Effector memory CD8-positive, alpha-beta T cell (primary cell): ENCODE data around the gene NGEF.
A peak's percentile ranks its signal among the peaks of the same experiment; 100 is the strongest.

Experiments used
- ATAC-seq: fragments of 150-1000 bp; cut with Tn5 transposase; replicated peaks from 2 replicates; pipeline ENCODE4 v1.10.0; 2021; ENCODE audit warnings: mild to moderate bottlenecking, moderate library complexity
- DNase-seq, 3 experiments: peaks; one replicate each; pipeline ENCODE4 v3.0.0; 2021
- H3K27ac Mint-ChIP-seq, 2 donors: one replicate each; pipeline ENCODE4 v1.8.0; 2022; ENCODE audit warnings: mild to moderate bottlenecking in 2 of 2, mixed read lengths in 2 of 2, moderate library complexity in 2 of 2
- H3K27me3 Mint-ChIP-seq, 2 donors: one replicate each; pipeline ENCODE4 v1.8.0; 2022; ENCODE audit warnings: mixed read lengths in 2 of 2
- H3K36me3 Mint-ChIP-seq: one replicate; pipeline ENCODE4 v1.8.0; 2022; ENCODE audit warnings: mild to moderate bottlenecking, moderate library complexity, mixed read lengths; ENCODE audit not compliant: insufficient read depth
- H3K4me1 Mint-ChIP-seq, 2 donors: one replicate each; pipeline ENCODE4 v1.8.0; 2022; ENCODE audit warnings: low read depth in 2 of 2, mixed read lengths in 2 of 2
- H3K4me3 Mint-ChIP-seq, 2 donors: one replicate each; pipeline ENCODE4 v1.8.0; 2022; ENCODE audit warnings: mild to moderate bottlenecking in 2 of 2, mixed read lengths in 2 of 2, moderate library complexity in 2 of 2
- H3K9me3 Mint-ChIP-seq, 2 donors: one replicate each; pipeline ENCODE4 v1.8.0; 2022; ENCODE audit warnings: mixed read lengths in 2 of 2

Gene NGEF

DNA sequence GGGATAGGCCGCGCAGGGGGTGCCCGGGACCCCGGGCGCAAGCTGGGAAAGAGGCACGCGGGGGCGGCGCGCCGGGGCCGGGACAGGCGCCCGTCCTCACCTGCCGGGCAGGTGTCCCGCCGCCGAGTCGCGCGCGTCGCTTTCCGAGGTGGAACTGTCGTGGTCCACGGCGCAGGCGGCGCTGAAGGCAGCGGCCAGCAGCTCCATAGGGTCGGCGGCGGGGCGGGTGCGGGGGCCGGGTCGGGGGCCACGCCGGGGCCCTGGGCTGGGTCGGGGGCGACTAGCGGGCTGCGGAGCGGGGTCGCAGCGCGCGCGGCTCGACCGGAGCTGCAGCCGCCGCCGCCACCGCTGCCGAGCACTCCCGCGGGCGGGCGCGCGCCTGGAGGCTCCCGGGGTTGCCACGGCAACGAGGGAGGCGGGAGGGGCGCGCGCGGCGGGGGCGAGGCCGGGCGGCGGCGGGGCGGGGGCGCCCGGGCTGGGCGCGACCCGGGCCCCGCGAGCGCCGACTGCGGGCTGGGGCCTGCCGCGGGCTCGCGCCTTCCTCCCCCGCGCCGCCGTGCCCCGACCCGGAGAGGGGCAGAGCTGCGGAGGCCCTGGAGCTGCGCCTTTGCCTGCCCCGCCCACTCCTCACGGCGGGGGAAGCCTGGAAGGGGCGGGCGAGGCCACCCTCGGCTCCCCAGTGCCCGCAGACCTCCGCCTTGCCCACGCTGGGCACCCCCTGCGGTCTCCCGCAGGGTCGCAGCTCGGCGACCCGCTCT is 85.1 kb downstream of the NGEF start:
- Mint-ChIP-seq H3K4me1 (peaks cover 5 to 8% of the 10 kb centered on the region in 2 donors), H3K9me3 (no peaks in the 10 kb centered on the region), H3K27ac (no peak overlapping the region), H3K27me3 (peaks cover 76 to 81% of the 10 kb centered on the region in 2 donors), H3K36me3 (no peaks in the 10 kb centered on the region), H3K4me3 (peak overlapping the region in 1 of 2 donors; percentile 56)
- DNase-seq (no peak), ATAC-seq (peak; percentile 22)

DNA sequence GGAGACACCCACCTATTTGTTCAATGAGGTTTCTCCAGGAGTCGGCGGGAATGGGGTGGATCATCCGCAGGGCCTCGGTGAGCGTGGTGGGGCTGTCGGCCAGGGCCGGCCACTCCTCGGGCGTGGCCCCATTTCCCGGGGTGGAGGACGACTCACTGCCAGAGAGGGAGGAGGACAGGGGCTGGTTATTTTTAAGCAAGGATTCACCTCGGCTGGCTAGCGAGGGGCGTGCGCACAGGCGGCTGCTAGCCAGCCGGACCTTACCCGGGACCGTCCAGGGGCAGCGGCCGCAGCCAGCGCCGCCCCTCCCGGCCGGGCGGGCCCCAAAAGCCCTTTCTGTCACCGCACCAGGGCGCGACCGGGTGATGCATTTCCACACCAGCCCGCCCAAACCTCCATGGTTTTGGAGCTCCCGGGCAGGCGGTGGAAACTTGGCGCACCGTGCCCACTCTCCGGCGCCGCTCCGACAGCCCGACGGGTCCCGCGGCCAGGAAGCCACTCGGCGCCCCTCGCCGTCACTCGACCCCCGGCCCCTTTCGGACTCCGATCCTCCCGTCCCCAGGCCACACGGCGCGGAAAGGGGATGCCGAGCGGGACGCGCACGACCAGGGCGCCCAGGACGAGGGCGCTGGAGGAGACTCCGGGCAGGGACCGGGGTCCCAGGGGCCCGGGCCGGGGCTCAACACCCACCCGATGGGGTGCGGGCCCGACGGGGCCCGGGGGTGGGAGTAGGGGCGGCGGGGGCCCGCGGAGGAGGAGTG is 85.8 kb downstream of the NGEF start:
- ATAC-seq (no peak), DNase-seq (no peak)
- peaks cover 73 to 82% of the 10 kb centered on the region in 2 donors for H3K27me3 Mint-ChIP-seq
- H3K27ac Mint-ChIP-seq: no peak overlapping the region
- H3K36me3 Mint-ChIP-seq: no peaks in the 10 kb centered on the region
- H3K9me3 Mint-ChIP-seq: no peaks in the 10 kb centered on the region
- H3K4me3 Mint-ChIP-seq: peak overlapping the region; percentile 69
- H3K4me1 Mint-ChIP-seq: peaks cover 5 to 8% of the 10 kb centered on the region in 2 donors

DNA sequence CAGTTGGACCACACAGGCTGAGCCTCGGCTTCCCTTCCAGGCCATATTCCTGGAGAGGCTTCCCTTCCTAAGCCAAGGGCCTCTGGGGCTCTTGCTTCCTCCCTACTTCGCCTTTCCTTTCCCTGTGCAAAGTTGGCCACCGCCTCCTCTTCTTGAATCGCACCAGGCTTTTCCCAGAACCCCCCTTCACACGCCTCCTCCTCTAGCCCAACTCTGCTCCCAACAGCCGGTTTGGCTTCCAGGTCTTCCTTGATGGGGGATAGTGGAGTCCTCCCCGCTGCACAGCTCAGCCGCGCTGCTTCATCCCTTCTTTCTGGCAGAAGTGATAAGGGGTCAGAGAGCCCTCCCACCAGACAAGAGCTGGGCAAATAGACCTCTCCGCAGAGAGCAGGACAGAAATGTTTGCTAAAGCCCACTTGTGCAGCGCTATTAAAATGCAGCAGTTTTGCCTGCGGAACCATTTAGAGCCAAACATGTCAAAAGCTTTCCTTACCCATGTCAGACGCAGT is 86.6 kb downstream of the NGEF start:
- Mint-ChIP-seq H3K4me1 (peaks cover 5 to 8% of the 10 kb centered on the region in 2 donors), H3K27ac (no peak overlapping the region), H3K36me3 (no peaks in the 10 kb centered on the region), H3K9me3 (no peaks in the 10 kb centered on the region), H3K27me3 (peaks cover 66 to 82% of the 10 kb centered on the region in 2 donors), H3K4me3 (peak overlapping the region; percentile 69)
- ATAC-seq (no peak), DNase-seq (no peak)

DNA sequence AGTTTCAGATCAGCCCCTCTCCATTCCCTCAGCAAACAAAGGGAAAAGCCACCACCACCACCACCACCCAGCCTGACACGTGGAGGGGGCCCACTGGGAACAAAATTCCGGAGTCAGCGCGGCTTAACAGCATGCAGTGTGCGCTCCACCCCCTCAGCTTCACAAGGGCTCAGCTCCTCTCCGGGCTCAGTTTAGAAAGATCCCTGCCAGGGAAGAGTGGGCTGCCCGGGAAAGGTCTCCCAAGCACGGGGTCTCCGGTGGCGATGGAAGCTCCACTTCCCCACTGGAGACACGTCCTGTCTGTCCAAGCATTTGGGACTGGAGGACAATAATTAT is 87.3 kb downstream of the NGEF start:
- Mint-ChIP-seq H3K27me3 (peaks cover 59 to 82% of the 10 kb centered on the region in 2 donors), H3K9me3 (no peaks in the 10 kb centered on the region), H3K4me1 (peaks cover 5 to 8% of the 10 kb centered on the region in 2 donors), H3K27ac (no peak overlapping the region), H3K4me3 (no peak overlapping the region), H3K36me3 (no peaks in the 10 kb centered on the region)
- DNase-seq (no peak), ATAC-seq (no peak)

DNA sequence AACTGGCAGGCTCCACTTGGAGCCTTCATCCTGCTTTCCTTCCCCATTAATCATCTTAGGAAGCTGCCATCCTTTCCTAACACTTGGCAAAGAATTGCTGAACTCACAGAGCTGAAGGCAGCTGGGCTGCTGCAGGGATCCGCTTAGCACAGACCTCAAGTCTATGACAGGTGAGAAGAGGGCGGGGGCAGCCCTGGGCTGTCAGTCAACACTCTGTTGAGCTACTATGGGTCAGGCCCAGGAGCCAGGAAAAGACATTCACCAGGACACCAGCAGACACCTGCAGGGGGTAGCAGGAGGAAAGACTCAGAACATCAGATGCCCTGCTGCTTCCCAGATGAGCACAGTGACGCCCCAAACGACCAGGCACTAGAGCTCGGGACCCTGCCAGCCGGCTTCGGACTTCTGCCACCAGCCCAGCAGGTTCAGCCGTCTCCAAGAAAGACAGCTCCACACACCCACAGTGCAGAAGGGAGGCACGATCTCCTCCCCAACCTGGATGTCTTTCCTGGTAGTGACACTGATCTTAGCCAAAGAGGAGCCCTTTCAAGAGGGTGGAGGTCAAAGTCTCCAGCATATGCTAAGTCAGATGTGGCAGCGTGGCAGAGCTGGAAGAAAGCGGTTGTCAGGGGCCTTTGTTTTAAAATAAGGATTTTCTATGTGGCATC is 87.8 kb downstream of the NGEF start:
- no peak overlapping the region for H3K4me3 Mint-ChIP-seq
- peaks cover 58 to 82% of the 10 kb centered on the region in 2 donors for H3K27me3 Mint-ChIP-seq
- H3K4me1 Mint-ChIP-seq: peaks cover 5 to 8% of the 10 kb centered on the region in 2 donors
- ATAC-seq: no peak
- H3K9me3 Mint-ChIP-seq: no peaks in the 10 kb centered on the region
- DNase-seq: no peak
- no peaks in the 10 kb centered on the region for H3K36me3 Mint-ChIP-seq
- no peak overlapping the region for H3K27ac Mint-ChIP-seq

DNA sequence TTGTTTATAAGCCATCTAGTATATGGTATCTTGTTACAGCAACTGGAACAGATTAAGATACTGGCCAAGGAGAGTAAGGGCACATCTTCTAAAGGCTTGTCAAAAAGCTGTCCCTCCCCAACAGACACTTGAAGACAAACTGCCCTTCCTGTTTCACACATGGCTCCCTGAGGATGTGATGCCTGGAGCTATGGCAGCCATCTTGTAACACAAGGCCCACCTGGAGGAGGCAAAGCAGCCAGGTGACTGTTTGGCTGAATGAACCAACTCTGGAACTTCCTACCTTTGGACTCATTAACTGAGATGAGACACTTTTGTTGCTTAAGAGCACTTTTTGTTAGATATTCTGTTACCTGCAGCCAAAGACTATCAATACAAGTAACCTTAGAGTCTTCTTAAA is 88.6 kb downstream of the NGEF start:
- Mint-ChIP-seq H3K27me3 (peaks cover 59 to 82% of the 10 kb centered on the region in 2 donors), H3K9me3 (no peaks in the 10 kb centered on the region), H3K36me3 (no peaks in the 10 kb centered on the region), H3K4me1 (peaks cover 5 to 8% of the 10 kb centered on the region in 2 donors), H3K4me3 (no peak overlapping the region), H3K27ac (no peak overlapping the region)
- no peak for DNase-seq
- ATAC-seq: no peak

DNA sequence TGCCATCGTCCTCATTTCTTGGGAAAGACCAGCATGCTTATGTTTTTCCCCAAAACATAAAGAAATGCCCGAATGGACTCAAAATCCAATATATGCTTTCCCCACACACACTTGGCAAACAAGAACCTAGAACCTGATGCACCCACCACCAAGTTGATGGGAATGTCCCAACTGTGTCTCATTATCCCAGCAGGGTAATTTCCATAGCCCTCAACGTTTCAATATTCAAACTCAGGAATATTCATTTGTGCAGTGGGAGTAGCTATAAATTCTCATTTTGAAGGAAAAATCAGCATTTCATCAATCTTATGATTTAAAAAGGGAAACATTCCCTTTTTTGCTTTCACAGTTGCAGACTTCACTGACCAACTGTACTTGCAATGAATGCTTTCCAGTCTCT is 92.3 kb downstream of the NGEF start:
- no peaks in the 10 kb centered on the region for H3K9me3 Mint-ChIP-seq
- no peak overlapping the region for H3K4me3 Mint-ChIP-seq
- DNase-seq: no peak
- peaks cover 48 to 93% of the 10 kb centered on the region in 2 donors for H3K27me3 Mint-ChIP-seq
- H3K36me3 Mint-ChIP-seq: peaks cover 3% of the 10 kb centered on the region
- H3K4me1 Mint-ChIP-seq: no peaks in the 10 kb centered on the region
- no peak for ATAC-seq
- no peak overlapping the region for H3K27ac Mint-ChIP-seq

DNA sequence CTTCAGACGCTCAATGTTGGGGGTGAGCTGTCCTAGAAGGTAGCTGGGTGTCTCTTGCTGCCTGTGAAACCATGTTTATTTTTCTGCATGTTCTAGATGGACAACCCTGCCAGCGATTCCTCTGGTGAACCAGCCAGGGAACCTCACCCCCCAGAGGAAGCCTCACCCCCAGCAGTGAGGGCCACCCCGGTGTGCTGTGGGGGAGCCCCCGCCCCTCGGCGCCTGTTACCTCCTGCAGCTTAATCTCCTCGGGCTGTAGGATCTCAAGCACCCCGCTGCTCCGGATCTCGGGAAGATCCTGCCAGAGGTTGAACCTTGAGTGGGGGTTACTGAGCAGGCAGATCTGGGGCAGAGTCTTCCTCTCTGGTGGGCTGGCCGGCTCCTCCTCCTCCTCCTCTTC is 93.0 kb downstream of the NGEF start:
- ATAC-seq (no peak), DNase-seq (no peak)
- H3K4me1 Mint-ChIP-seq: no peaks in the 10 kb centered on the region
- no peak overlapping the region for H3K27ac Mint-ChIP-seq
- H3K9me3 Mint-ChIP-seq: no peaks in the 10 kb centered on the region
- H3K4me3 Mint-ChIP-seq: no peak overlapping the region
- peaks cover 3% of the 10 kb centered on the region for H3K36me3 Mint-ChIP-seq
- H3K27me3 Mint-ChIP-seq: peaks cover 45 to 91% of the 10 kb centered on the region in 2 donors

DNA sequence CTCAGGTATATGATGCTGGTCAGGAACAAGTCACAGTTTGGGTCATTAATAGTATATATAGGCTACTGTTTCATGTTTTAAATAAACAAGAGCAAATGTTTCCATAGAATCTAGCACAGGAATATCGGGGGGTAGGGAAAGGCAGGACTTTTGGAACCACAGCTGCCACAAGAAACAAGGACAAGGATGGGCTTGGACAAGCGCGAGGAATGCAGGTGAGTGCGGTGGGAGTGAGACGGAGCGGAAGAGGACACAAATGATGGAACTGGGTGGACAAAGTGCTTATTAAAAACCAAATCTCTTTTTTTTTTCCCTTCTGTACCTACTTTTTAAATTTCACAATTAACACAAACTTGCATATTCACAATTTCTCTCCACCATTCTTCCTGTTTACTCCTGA is 93.9 kb downstream of the NGEF start:
- H3K36me3 Mint-ChIP-seq: peaks cover 3% of the 10 kb centered on the region
- no peak for DNase-seq
- no peak for ATAC-seq
- peaks cover 38 to 85% of the 10 kb centered on the region in 2 donors for H3K27me3 Mint-ChIP-seq
- H3K4me3 Mint-ChIP-seq: no peak overlapping the region
- no peaks in the 10 kb centered on the region for H3K9me3 Mint-ChIP-seq
- H3K27ac Mint-ChIP-seq: no peak overlapping the region
- H3K4me1 Mint-ChIP-seq: no peaks in the 10 kb centered on the region

DNA sequence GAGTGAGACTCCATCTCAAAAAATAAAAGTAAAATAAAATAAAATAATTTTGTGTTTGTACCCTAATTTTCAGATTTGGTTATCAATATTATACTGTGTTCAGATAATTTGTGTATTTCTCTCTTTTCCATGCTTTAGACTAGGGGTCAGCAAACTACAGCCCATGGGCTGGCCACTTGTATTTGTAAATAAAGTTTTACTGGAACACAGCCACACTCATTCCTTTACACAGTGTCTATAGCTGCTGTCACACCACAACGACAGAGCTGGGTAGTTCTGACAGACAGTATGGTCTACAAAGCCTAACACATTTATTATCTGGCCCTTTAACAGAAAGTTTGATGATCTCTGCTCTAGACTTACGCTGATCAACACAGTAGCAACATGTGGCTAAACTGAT is 99.2 kb downstream of the NGEF start:
- no peaks in the 10 kb centered on the region for H3K9me3 Mint-ChIP-seq
- H3K4me1 Mint-ChIP-seq: no peaks in the 10 kb centered on the region
- no peak for ATAC-seq
- H3K27me3 Mint-ChIP-seq: peaks cover 39 to 90% of the 10 kb centered on the region in 2 donors
- no peak for DNase-seq
- no peak overlapping the region for H3K4me3 Mint-ChIP-seq
- no peak overlapping the region for H3K27ac Mint-ChIP-seq
- H3K36me3 Mint-ChIP-seq: no peaks in the 10 kb centered on the region

DNA sequence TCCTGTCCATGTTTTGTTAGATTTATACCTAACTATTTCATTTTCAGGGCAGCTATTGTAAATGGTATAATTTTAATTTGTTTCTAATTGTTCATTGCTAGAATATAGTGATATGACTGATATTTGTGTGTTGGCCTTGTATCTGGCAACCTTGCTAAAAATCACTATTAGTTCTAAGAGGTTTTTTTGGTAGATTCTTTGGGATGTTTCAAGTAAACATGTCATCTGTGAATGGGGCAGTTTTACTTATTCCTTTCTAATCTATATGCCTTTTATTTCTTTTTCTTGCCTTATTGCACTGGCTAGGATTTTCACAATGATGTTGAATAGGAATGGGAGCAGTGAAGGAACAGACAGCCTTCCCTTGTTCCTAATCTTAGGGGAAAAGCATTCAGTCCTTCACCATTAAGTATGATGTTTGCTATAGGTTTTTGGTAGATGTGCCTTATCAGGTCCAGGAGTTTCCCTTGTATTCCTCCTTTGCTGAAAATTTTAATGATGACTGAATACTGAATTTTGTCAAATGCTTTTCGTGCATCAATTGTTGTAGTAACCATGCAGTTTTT is 101.3 kb downstream of the NGEF start:
- Mint-ChIP-seq H3K4me1 (no peaks in the 10 kb centered on the region), H3K4me3 (no peak overlapping the region), H3K27me3 (peaks cover 39 to 74% of the 10 kb centered on the region in 2 donors), H3K36me3 (no peaks in the 10 kb centered on the region), H3K27ac (no peak overlapping the region), H3K9me3 (no peaks in the 10 kb centered on the region)
- DNase-seq (no peak), ATAC-seq (no peak)

DNA sequence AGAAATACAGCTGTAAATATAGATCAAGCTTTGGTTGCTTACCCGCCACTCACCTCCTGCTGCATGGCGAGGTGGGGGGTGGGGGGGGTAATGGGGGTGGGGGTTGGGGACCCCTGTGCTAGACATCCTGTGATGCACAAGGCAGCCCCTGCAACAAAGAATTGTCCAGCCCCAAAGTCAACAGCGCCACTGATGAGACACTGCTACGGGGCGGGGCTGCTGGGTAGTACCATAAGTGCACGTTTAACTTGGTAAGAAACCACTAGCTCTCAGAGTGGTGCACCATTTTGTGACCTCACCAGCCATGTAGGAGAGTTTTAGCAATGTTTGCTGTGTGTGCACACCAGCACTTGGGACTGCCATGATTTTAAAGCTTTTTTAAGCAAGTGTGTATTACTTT is 102.7 kb downstream of the NGEF start:
- H3K4me1 Mint-ChIP-seq: no peaks in the 10 kb centered on the region
- DNase-seq (no peak), ATAC-seq (no peak)
- no peaks in the 10 kb centered on the region for H3K9me3 Mint-ChIP-seq
- no peaks in the 10 kb centered on the region for H3K36me3 Mint-ChIP-seq
- H3K27me3 Mint-ChIP-seq: peaks cover 36 to 60% of the 10 kb centered on the region in 2 donors
- H3K4me3 Mint-ChIP-seq: no peak overlapping the region
- no peak overlapping the region for H3K27ac Mint-ChIP-seq

DNA sequence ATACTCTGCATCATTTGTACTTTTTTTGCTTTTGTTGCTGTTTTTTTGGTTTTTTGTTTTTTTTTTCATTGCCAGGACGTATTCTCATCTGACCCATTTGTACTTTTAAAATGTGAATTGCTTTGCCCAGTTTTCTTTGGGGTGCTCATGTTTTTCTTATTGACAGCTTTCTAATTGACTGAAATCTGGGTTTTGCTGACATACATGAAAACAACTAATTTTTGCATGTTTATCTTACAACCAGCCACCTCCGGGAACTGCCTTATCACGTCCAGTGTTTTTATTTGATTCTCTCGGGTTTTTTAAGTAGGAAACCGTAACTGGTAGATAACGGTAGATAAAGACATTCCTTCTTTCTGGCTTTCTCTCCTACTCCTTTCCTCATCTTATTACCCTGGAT is 104.4 kb downstream of the NGEF start:
- H3K9me3 Mint-ChIP-seq: no peaks in the 10 kb centered on the region

More for the DNA sequence above, 104.4 kb downstream of the NGEF start:
- H3K4me1 Mint-ChIP-seq: no peaks in the 10 kb centered on the region
- H3K27me3 Mint-ChIP-seq: peaks cover 31 to 50% of the 10 kb centered on the region in 2 donors
- H3K4me3 Mint-ChIP-seq: no peak overlapping the region
- no peak overlapping the region for H3K27ac Mint-ChIP-seq
- ATAC-seq (no peak), DNase-seq (no peak)
- no peaks in the 10 kb centered on the region for H3K36me3 Mint-ChIP-seq
